Pancreas (tissue), 10 donors: ENCODE measurements around the gene TCAF1. TPM values are rescaled to one million over a fixed set of nuclear protein-coding genes. Genes with fewer than 3 reads are reported as not detected.
"Not testable (repeated sequence)": the region's sequence is repeated elsewhere in the genome, so short reads cannot be mapped to it uniquely, and the experiment has no call there.

ENCODE experiments used
- ATAC-seq, 4 donors: fragments of 200-7000 bp; cut with Tn5 transposase; one replicate each; pipeline versions ENCODE4 v1.8.0 to v1.9.1; 2020; ENCODE audit warnings: mild to moderate bottlenecking in 4 of 4, moderate library complexity in 4 of 4
- DNase-seq, 6 donors: peaks; one replicate each; pipeline ENCODE4 v3.0.0-alpha.2; 2020
- FAIRE-seq: peaks from 2 replicates; lab custom pipeline; 2012; peaks lifted over from hg19 to GRCh38; lab: Jason Lieb, UNC
- H3K27ac ChIP-seq, 4 donors: fragments of 200-600 bp; sonication (generic); 1 replicate in 3 of 4; 2 replicates in 1 of 4; pipeline versions ENCODE4 v1.5.0 to v1.8.0; 2020
- H3K27me3 ChIP-seq, 4 donors: fragments of 200-600 bp; one replicate each; pipeline ENCODE4 v1.8.0; 2021
- H3K36me3 ChIP-seq, 3 donors: fragments of 200-600 bp; sonication (generic) in 1 of 3; one replicate each; pipeline versions ENCODE4 v1.5.0 to v1.8.0; 2020 to 2021
- H3K4me1 ChIP-seq, 3 donors: fragments of 200-600 bp; one replicate each; pipeline ENCODE4 v1.8.0; 2021
- H3K4me3 ChIP-seq, 4 donors: fragments of 200-600 bp; sonication (generic) in 2 of 4; one replicate each; pipeline versions ENCODE4 v1.5.0 to v1.8.0; 2020 to 2021
- H3K9me3 ChIP-seq, 4 donors: fragments of 200-600 bp; one replicate each; pipeline ENCODE4 v1.8.0; 2021
- CTCF ChIP-seq, 4 donors: fragments of 200-600 bp; sonication (generic) in 3 of 4; IDR thresholded peaks; one replicate each; pipeline versions ENCODE4 v1.5.0 to v1.8.0; 2021; ENCODE audit warnings: antibody characterized with exemption in 4 of 4
- WGBS, 2 donors: extraction: QIAGEN DNeasy Blood & Tissue Kit; methylation state at CpG; one replicate each; pipeline ENCODE4 v1.1.7; 2013; 5-methylcytosine and 5-hydroxymethylcytosine counted together
- intact Hi-C, 3 donors: fragments of 100-400 bp; cut with DNase I; formaldehyde crosslinking; loops; one replicate each; pipeline versions ENCODE4 v1.11.1 to v1.14.2; 2022
- polyA plus RNA-seq, 2 donors: library from polyadenylated mRNA; stranded (reverse); fragments of 200-250 nt; gene quantifications; one replicate each; pipeline ENCODE4 v1.2.3, GENCODE V29; 2013
- total RNA-seq, 6 donors: library from RNA; stranded (reverse); fragmentation: NEBNext Ultra II Directional in 4 of 6; extraction: Animal tissue kit (Norgen Biotek cat#: 25700) in 4 of 6; gene quantifications; one replicate each; pipeline versions ENCODE4 v1.2.1 to v1.2.4, GENCODE V29; 2021 to 2023
- donor health status: healthy with polysubstance abuse.
- donor health status: DM: no; HTN: no; CAD: no; lungs with moderate emphysema.
- donor health status: DM: no; HTN: no; CAD: no.
- donor health status: control.
- donor health status: control.
- donor health status: Bipolar disorder and iron deficiency.
- donor health status: DM: yes; HTN: yes; CAD: no.
- donor health status: DM: no; HTN: no; CAD: no.
- donor health status: DM: no; HTN: no; CAD: no.
- donor health status: DM: yes; HTN: yes; CAD: no.

The TCAF1 gene
- total and polyA plus RNA-seq, 8 donors, result 9.1 to 30.5 (median 19.2) TPM

- H3K27me3 ChIP-seq, H3K4me3 ChIP-seq, H3K27ac ChIP-seq, H3K4me1 ChIP-seq, intact Hi-C loops, DNase-seq, FAIRE-seq, ATAC-seq, H3K36me3 ChIP-seq, H3K9me3 ChIP-seq: not testable (repeated sequence)
- no CpG with 5 or more reads among the region's 2 CpGs for WGBS, 2 donors
Measured at GRCh38 chr7:143857994-143858393, 44.0 kb downstream of the TCAF1 start.

DNA sequence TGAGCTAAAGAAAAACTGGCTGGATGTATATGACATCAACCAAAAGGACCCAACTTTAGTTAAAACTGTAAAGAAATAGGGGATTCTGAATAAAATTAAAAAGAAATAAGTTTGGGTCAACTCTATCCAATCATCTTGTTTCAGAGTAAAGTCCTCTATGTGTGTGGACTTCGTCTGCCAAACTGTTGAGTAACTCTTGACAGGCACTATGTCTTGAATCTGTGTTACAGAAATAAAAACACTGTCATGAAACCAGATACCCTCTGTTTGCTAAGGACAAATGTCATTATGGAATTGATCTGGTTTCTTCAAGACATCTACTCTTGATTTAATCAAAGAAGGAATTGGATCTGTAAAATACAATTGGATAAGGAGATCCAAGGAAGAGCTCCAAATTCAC lies 46.5 kb downstream of the TCAF1 start:
- WGBS, 2 donors, result no CpG with 5 or more reads among the region's 1 CpG
- FAIRE-seq, DNase-seq, H3K9me3 ChIP-seq, H3K4me1 ChIP-seq, H3K36me3 ChIP-seq, H3K27ac ChIP-seq, intact Hi-C loops, ATAC-seq, H3K4me3 ChIP-seq, H3K27me3 ChIP-seq: not testable (repeated sequence)

DNA sequence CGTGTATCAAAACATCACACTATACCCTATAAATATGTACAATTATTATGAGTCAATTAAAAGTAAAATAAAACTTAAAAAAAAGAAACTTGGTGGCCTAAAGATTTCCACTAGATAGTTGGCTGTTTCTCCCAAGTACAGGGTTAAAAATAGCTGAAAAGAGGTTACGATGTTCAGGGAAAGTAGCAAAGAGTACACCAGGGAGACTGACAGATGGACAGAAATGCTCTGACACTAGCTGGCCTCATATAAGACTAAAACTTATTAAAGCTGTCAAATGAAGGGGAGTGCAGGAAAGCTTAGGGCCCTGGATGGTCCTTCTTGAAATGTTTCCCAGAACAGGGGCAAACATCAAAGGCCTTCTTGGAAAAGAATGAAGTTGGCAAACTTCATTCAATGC lies 51.3 kb downstream of the TCAF1 start:
- no peak overlapping the region for H3K27ac ChIP-seq
- no peaks in the 10 kb centered on the region for H3K9me3 ChIP-seq
- H3K27me3 ChIP-seq, result no peaks in the 10 kb centered on the region
- 84 to 92% methylated on average over 2 of the region's 2 CpGs for WGBS, 2 donors
- no peaks in the 10 kb centered on the region for H3K4me1 ChIP-seq
- no peak for TF ChIP-seq CTCF (IDR thresholded peaks at IDR 0.05)
- no peak overlapping the region for H3K4me3 ChIP-seq
- H3K36me3 ChIP-seq, result no peaks in the 10 kb centered on the region
- intact Hi-C loops, result no loop called here
- FAIRE-seq (no peak), ATAC-seq (no peak), DNase-seq (no peak)

DNA sequence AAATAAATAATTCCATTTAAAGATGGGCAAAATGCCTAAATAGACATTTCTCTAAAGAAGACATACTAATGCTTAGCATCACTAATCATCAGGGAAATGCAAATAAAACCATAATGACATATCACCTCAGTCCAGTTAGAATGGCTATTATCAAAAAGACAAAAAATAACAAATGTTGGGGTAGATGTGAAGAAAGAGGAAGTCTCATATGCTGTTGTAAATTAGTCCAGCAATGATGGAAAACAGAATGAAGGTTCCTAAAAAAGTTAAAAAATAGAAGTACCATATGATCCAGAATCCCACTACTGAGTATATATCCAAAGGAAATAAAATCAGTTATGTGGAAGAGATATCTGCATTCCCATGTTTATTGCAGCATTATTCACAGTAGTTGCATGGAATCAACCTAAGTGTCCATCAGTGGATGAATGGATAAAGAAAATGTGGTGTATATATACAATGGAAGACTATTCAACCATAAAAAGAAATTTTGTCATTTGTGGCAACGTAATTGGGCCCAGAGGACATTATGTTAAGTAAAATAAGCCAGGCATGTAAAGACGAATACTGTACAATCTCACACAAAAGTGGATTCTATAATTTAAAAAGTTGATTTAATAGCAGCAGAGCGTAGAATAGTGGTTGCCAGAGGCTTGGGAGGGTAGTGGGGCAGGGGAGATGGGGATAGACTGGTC lies 52.0 kb downstream of the TCAF1 start:
- no peak for TF ChIP-seq CTCF (IDR thresholded peaks at IDR 0.05)
- no peaks in the 10 kb centered on the region for H3K27me3 ChIP-seq
- H3K27ac ChIP-seq, result no peak overlapping the region
- FAIRE-seq (no peak), ATAC-seq (no peak), DNase-seq (no peak)
- 84 to 89% methylated on average over 3 of the region's 3 CpGs for WGBS, 2 donors
- H3K9me3 ChIP-seq, result no peaks in the 10 kb centered on the region
- intact Hi-C loops, result no loop called here
- H3K4me3 ChIP-seq, result no peak overlapping the region
- no peaks in the 10 kb centered on the region for H3K36me3 ChIP-seq
- no peaks in the 10 kb centered on the region for H3K4me1 ChIP-seq

DNA sequence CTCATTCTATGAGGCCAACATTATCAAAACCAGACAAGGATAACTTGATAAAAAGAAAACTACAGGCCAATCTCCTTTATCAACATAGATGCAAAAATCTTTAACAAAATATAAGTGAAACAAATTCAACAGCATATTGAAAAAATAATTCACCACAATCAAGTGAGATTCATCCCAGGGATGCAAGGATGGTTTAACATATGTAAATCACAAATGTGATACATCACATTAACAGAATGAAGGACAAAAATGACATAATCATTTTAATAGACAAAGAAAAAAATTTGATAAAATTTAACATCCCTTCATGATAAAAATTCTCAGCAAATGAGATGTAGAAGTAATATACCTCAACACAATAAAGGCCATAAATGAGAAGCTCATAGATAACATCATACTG lies 53.8 kb downstream of the TCAF1 start:
- FAIRE-seq (no peak), ATAC-seq (no peak), DNase-seq (no peak)
- Histone ChIP-seq H3K4me3 (no peak overlapping the region), H3K27ac (no peak overlapping the region), H3K4me1 (no peaks in the 10 kb centered on the region), H3K27me3 (no peaks in the 10 kb centered on the region), H3K9me3 (no peaks in the 10 kb centered on the region), H3K36me3 (no peaks in the 10 kb centered on the region)
- TF ChIP-seq CTCF (IDR thresholded peaks at IDR 0.05), result no peak
- intact Hi-C loops, result no loop called here

DNA sequence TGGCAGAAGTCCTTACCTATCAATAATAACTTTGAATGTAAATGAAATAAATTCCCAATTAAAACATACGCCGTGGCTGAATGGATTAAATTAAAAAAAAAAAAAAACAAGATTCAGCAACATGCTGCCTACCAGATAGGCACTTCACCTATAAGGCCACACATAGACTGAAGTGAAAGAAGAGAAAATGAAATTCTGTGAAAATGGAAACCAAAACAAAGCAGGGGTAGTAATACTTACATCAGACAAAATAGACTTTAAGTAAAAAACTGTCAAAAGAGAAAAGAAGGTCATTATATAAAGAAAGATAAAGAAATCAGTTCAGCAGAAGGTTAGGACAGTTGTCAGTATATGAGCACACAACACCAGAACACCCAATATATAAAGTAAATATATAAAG lies 55.3 kb downstream of the TCAF1 start:
- intact Hi-C loops, result no loop called here
- Histone ChIP-seq H3K27ac (no peak overlapping the region), H3K9me3 (no peaks in the 10 kb centered on the region), H3K36me3 (no peaks in the 10 kb centered on the region), H3K27me3 (no peaks in the 10 kb centered on the region), H3K4me1 (no peaks in the 10 kb centered on the region), H3K4me3 (no peak overlapping the region)
- no peak for FAIRE-seq
- no peak for DNase-seq
- no peak for ATAC-seq
- WGBS, 2 donors, result 93 to 95% methylated on average over 2 of the region's 2 CpGs
- no peak for TF ChIP-seq CTCF (IDR thresholded peaks at IDR 0.05)

GRCh38 chr7:143841696-143842095 lies 60.3 kb downstream of the TCAF1 start:
- H3K27me3 ChIP-seq, FAIRE-seq, intact Hi-C loops, H3K4me3 ChIP-seq, H3K27ac ChIP-seq, H3K36me3 ChIP-seq, H3K4me1 ChIP-seq, ATAC-seq, DNase-seq, H3K9me3 ChIP-seq: not testable (repeated sequence)
- WGBS, 2 donors, result 64 to 81% methylated on average over 1 to 3 of the region's 5 CpGs

- H3K9me3 ChIP-seq, H3K27ac ChIP-seq, H3K4me3 ChIP-seq, H3K27me3 ChIP-seq, H3K4me1 ChIP-seq, ATAC-seq, intact Hi-C loops, DNase-seq, H3K36me3 ChIP-seq, FAIRE-seq: not testable (repeated sequence)
- WGBS, 2 donors, result no CpG with 5 or more reads among the region's 1 CpG
Measured at GRCh38 chr7:143840062-143840461, 61.9 kb downstream of the TCAF1 start.
